ENCODE measurements around the gene TCF23. TPM values are rescaled to one million over a fixed set of nuclear protein-coding genes. Genes with fewer than 3 reads are reported as not detected.

Gene TCF23
- total RNA-seq, 2 donors from 2014 or later, result under 0.01 to 0.66 TPM

- H3K4me1 ChIP-seq, result peaks cover 9% of the 10 kb centered on the region
- no peak for DNase-seq
- 64 to 81% methylated on average over 2 of the region's 2 CpGs for WGBS, 2 donors
- intact Hi-C loops (cut with DNase I), result no loop called here
- no peak overlapping the region for H3K27ac ChIP-seq
- no peak for ATAC-seq
- no peaks in the 10 kb centered on the region for H3K9me3 ChIP-seq
- H3K4me3 ChIP-seq, result no peak overlapping the region
- peaks cover 0 to 1% of the 10 kb centered on the region in 2 donors for H3K36me3 ChIP-seq (replicated peaks in 1 of 2; ENCODE audit: insufficient read depth in 1 of 2, low read depth in 2 of 2)
- TF ChIP-seq CTCF (IDR thresholded peaks at IDR 0.05), result no peak
- no peak for TF ChIP-seq POLR2A (IDR thresholded peaks at IDR 0.05)
- no peaks in the 10 kb centered on the region for H3K27me3 ChIP-seq
These were observed 49.8 kb downstream of the TCF23 start for GRCh38 chr2:27198627-27199026.

- Histone ChIP-seq H3K4me3 (no peak overlapping the region), H3K4me1 (peaks cover 9% of the 10 kb centered on the region), H3K27ac (no peak overlapping the region), H3K9me3 (no peaks in the 10 kb centered on the region), H3K27me3 (no peaks in the 10 kb centered on the region), H3K36me3 (replicated peaks in 1 of 2; ENCODE audit: insufficient read depth in 1 of 2, low read depth in 2 of 2) (peaks cover 0 to 3% of the 10 kb centered on the region in 2 donors)
- TF ChIP-seq POLR2A (IDR thresholded peaks at IDR 0.05), result no peak
- no peak for TF ChIP-seq CTCF (IDR thresholded peaks at IDR 0.05)
- no peak for ATAC-seq
- whole genome bisulfite sequencing, 2 donors, result 82 to 85% methylated on average over 2 of the region's 2 CpGs
- no peak for DNase-seq
- intact Hi-C loops (cut with DNase I), result no loop called here
These were observed 50.4 kb downstream of the TCF23 start for GRCh38 chr2:27199241-27199640.

GRCh38 chr2:27201675-27202074 is 52.9 kb downstream of the TCF23 start:
- no peak for DNase-seq
- no peaks in the 10 kb centered on the region for H3K4me1 ChIP-seq
- no peak overlapping the region for H3K27ac ChIP-seq
- ATAC-seq, result no peak
- H3K4me3 ChIP-seq, result no peak overlapping the region
- peaks cover 0 to 11% of the 10 kb centered on the region in 2 donors for H3K36me3 ChIP-seq (replicated peaks in 1 of 2; ENCODE audit: insufficient read depth in 1 of 2, low read depth in 2 of 2)
- TF ChIP-seq CTCF (IDR thresholded peaks at IDR 0.05), result no peak
- TF ChIP-seq POLR2A (IDR thresholded peaks at IDR 0.05), result no peak
- intact Hi-C loops (cut with DNase I), result no loop called here
- 91 to 100% methylated on average over 1 to 7 of the region's 7 CpGs for whole genome bisulfite sequencing, 2 donors
- H3K27me3 ChIP-seq, result no peaks in the 10 kb centered on the region
- H3K9me3 ChIP-seq, result no peaks in the 10 kb centered on the region

DNA sequence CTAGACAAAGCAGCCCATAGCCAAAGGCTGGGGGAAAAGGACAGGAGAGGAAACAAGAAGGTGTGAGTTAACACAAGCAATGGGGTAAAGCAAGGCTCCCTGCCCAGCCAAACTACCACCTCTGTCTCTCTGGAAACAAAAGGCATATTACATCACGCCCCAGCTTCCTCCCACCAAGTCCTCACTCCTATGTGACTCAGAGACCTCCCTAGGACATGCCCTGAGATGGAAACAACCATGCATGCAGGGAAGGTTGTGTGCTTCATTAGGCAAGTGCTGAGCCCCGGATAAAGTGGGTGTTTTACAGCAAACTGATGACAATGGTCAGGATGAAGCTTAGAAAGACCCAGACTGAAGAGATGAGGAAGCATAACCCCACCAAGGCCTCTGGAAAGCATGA is 54.0 kb downstream of the TCF23 start:
- H3K4me1 ChIP-seq, result no peaks in the 10 kb centered on the region
- no peaks in the 10 kb centered on the region for H3K27me3 ChIP-seq
- ATAC-seq (no peak), DNase-seq (no peak)
- no peak overlapping the region for H3K4me3 ChIP-seq
- TF ChIP-seq CTCF (IDR thresholded peaks at IDR 0.05) (no peak), POLR2A (IDR thresholded peaks at IDR 0.05) (no peak)
- no peaks in the 10 kb centered on the region for H3K9me3 ChIP-seq
- H3K36me3 ChIP-seq (replicated peaks in 1 of 2; ENCODE audit: insufficient read depth in 1 of 2, low read depth in 2 of 2), result peaks cover 0 to 13% of the 10 kb centered on the region in 2 donors
- no peak overlapping the region for H3K27ac ChIP-seq
- intact Hi-C loops (cut with DNase I), result no loop called here
- WGBS, 2 donors, result 63 to 86% methylated on average over 2 of the region's 2 CpGs

DNA sequence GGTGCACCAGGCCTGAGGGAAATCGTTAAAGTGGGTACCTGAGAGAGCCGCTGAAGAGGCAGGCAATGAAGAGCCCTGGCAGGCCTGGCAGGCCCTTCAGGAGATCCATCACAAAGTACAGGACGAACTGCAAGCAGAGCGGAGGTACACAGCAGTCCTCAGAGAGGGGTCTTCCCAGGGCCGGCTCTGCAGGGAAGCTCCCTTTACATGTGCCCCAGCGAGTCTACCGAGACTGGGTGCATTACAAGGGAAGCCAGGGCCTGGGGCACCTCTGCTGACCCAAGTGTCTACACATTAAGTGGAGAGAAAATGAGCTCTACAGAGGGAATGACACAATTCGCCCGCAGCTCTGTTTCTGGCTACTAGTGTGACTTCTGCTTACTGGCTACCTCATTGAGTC is 54.9 kb downstream of the TCF23 start:
- ATAC-seq, result no peak
- no peaks in the 10 kb centered on the region for H3K27me3 ChIP-seq
- intact Hi-C loops (cut with DNase I), result no loop called here

More for the DNA sequence above, 54.9 kb downstream of the TCF23 start:
- peaks cover 0 to 15% of the 10 kb centered on the region in 2 donors for H3K36me3 ChIP-seq (replicated peaks in 1 of 2; ENCODE audit: insufficient read depth in 1 of 2, low read depth in 2 of 2)
- H3K4me1 ChIP-seq, result no peaks in the 10 kb centered on the region
- no peaks in the 10 kb centered on the region for H3K9me3 ChIP-seq
- TF ChIP-seq CTCF (IDR thresholded peaks at IDR 0.05), result no peak
- TF ChIP-seq POLR2A (IDR thresholded peaks at IDR 0.05), result no peak
- H3K27ac ChIP-seq, result no peak overlapping the region
- DNase-seq, result no peak
- WGBS, 2 donors, result 82 to 89% methylated on average over 4 to 9 of the region's 9 CpGs
- no peak overlapping the region for H3K4me3 ChIP-seq
